PFSK-1 (cell line): ENCODE measurements around the gene COA8.

Source experiments
- FOXP2 ChIP-seq: optimal IDR thresholded peaks from 2 replicates; pipeline ENCODE3; 2011; ENCODE audit warnings: borderline replicate concordance, control low read depth, inconsistent platforms; ENCODE audit not compliant: insufficient read depth; ENCODE audit errors: extremely low read length, extremely low read depth
- POLR2AphosphoS5 ChIP-seq: IDR thresholded peaks from 2 replicates; pipeline ENCODE4 v1.6.1; 2012; ENCODE audit warnings: low read depth, mild to moderate bottlenecking, control low read depth, low read length, moderate library complexity
- SIN3A ChIP-seq: IDR thresholded peaks from 2 replicates; pipeline ENCODE4 v1.6.1; 2012; ENCODE audit warnings: mild to moderate bottlenecking, low read length, moderate library complexity, borderline replicate concordance; ENCODE audit not compliant: insufficient read depth
- TAF1 ChIP-seq: IDR thresholded peaks from 2 replicates; pipeline ENCODE4 v1.6.1; 2012; ENCODE audit warnings: low read length, control low read depth, borderline replicate concordance; ENCODE audit not compliant: insufficient read depth
- TF ChIP-seq, protein P1 (sequence below), 2 experiments: IDR thresholded peaks; 2 replicates each; pipeline versions ENCODE4 v1.6.1 to v1.8.0; 2011 to 2012; ENCODE audit warnings: low read depth in 2 of 2, low read length in 2 of 2, control low read depth in 1 of 2, inconsistent platforms in 1 of 2, mild to moderate bottlenecking in 1 of 2, moderate library complexity in 1 of 2; ENCODE audit not compliant: insufficient read depth in 1 of 2

DNA sequence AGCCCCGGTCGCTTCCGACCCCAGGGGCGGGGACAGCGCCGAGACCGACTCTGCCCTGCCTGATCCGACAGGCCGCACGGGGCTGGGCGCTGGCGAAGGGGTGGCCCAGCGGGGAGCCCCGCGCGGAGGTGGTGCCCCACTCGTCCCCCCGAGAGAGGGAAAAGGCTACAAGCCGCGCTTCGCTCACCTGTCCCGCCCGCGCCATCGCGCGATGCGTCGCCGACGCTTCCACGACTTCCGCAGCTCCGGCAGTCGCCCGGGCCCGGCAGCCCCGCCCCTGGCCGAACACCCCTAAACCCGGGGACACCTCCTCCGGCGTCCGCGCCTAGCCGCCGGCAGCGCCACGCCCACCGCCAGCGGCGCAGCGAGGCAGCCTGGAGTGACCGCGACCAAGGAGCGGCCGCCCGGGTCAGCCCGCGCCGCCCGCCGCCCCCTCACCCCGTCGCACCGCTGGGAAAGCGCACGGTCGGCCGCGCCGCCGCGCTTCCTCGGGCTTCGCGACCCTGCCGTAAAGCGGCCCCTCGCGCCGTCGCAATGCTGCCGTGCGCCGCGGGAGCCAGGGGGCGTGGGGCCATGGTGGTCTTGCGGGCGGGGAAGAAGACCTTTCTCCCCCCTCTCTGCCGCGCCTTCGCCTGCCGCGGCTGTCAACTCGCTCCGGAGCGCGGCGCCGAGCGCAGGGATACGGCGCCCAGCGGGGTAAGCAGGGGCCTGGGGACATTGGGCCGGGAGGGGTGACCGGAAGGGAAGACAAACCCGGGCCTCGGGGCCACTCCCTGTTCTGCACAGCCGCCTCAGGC, at the start of gene COA8, which contains the start of gene BAG5:
- TF ChIP-seq POLR2AphosphoS5 = no peak; the same call in 1 of the 2 replicates
- TF ChIP-seq, protein P1, sequence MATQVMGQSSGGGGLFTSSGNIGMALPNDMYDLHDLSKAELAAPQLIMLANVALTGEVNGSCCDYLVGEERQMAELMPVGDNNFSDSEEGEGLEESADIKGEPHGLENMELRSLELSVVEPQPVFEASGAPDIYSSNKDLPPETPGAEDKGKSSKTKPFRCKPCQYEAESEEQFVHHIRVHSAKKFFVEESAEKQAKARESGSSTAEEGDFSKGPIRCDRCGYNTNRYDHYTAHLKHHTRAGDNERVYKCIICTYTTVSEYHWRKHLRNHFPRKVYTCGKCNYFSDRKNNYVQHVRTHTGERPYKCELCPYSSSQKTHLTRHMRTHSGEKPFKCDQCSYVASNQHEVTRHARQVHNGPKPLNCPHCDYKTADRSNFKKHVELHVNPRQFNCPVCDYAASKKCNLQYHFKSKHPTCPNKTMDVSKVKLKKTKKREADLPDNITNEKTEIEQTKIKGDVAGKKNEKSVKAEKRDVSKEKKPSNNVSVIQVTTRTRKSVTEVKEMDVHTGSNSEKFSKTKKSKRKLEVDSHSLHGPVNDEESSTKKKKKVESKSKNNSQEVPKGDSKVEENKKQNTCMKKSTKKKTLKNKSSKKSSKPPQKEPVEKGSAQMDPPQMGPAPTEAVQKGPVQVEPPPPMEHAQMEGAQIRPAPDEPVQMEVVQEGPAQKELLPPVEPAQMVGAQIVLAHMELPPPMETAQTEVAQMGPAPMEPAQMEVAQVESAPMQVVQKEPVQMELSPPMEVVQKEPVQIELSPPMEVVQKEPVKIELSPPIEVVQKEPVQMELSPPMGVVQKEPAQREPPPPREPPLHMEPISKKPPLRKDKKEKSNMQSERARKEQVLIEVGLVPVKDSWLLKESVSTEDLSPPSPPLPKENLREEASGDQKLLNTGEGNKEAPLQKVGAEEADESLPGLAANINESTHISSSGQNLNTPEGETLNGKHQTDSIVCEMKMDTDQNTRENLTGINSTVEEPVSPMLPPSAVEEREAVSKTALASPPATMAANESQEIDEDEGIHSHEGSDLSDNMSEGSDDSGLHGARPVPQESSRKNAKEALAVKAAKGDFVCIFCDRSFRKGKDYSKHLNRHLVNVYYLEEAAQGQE (IDR thresholded peaks at IDR 0.05; ENCODE audit: insufficient read depth in 1 of 2, low read depth in 2 of 2, low read length in 2 of 2) = no peak
- TF ChIP-seq TAF1 = no peak
- TF ChIP-seq SIN3A = no peak
- peak; percentile 10 for TF ChIP-seq FOXP2
